GF-D8 (cell line): ENCODE measurements around the gene SEC22A.

Source experiments
- DNase-seq: peaks from one replicate; lab custom pipeline; 2025; lab: John Stamatoyannopoulos, UW

Gene SEC22A

DNA sequence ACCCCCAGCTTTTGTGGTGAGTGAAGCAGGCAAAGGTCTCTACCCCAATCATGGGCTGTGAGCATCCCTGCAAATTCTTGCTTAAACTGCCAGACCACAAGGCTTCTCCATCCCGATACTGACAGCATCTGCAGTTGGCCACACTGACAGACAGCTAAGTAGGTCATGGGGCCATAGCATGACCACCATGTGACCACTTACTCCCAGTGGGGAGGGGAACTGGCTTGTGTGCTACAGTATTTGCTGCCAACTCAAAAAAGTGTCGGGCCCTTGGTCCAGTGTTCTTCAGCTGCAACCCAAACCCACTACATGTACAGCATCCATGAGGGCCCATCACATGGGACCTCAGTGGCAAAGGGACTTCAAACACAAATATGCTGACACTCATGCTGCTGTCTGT is 103.4 kb downstream of the SEC22A start:
- no peak for DNase-seq

DNA sequence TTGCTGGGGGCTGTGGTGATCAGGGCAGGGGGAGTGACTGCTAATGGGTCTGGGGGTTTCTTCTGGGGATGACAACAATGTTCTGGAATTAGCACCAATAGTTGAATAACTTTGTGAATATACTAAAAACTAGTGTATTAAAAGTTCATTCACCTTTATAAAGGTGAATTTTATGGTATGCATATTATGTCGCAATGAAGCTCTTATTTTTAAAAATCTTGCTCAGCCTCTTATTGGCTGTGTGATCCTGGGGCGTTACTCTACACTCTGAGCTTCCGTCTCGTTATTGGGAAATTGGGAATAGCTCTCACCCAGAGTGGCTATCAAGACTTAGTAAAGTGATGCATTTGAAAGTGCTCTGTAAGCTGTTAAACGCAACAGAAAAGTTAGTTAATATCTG is 105.3 kb downstream of the SEC22A start:
- no peak for DNase-seq

DNA sequence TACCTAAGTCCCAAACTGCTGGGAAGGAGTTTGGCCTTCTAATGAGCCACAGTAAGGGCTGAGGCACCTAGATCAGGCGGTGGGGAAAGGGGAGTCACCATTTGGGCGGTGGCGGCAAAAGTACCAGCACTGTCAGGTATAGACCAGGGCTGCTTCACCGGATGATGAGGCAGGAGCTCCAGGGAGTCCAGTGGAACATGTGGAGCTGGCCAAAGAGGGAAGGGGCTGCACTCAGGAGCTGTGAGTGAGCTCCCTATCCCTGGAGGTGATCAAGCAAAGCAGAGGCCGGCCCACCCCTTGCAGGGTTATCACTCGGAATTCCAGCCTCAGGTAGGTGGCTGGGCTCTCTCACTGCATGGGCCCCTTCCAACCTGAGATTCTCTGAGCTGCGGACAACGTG is 108.4 kb downstream of the SEC22A start:
- DNase-seq: no peak

- DNase-seq: no peak
Measured at GRCh38 chr3:123310741-123311140, 109.0 kb downstream of the SEC22A start.

DNA sequence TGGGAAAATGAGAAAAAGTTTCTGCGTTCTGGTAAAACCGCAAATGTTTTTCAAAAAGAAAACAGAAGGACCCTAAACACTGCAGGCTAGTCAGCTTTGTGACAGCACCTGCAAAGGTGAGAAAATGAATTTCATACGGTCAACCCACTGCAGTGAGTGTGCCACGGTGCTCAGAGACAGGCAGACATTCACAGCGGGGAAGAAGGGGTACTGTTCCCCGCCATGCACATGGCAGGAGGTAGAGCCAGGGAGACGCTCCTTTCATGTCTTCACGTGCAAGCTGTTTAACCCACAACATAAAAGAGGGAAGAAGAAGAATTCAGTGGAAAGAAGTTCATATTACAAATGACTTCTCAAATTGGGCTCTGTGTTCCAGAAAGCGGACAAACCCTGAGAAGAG is 109.5 kb downstream of the SEC22A start:
- DNase-seq: no peak

- DNase-seq: no peak
Measured at GRCh38 chr3:123312331-123313265, 110.9 kb downstream of the SEC22A start.

- DNase-seq: no peak
Measured at GRCh38 chr3:123313889-123314288, 112.1 kb downstream of the SEC22A start.

DNA sequence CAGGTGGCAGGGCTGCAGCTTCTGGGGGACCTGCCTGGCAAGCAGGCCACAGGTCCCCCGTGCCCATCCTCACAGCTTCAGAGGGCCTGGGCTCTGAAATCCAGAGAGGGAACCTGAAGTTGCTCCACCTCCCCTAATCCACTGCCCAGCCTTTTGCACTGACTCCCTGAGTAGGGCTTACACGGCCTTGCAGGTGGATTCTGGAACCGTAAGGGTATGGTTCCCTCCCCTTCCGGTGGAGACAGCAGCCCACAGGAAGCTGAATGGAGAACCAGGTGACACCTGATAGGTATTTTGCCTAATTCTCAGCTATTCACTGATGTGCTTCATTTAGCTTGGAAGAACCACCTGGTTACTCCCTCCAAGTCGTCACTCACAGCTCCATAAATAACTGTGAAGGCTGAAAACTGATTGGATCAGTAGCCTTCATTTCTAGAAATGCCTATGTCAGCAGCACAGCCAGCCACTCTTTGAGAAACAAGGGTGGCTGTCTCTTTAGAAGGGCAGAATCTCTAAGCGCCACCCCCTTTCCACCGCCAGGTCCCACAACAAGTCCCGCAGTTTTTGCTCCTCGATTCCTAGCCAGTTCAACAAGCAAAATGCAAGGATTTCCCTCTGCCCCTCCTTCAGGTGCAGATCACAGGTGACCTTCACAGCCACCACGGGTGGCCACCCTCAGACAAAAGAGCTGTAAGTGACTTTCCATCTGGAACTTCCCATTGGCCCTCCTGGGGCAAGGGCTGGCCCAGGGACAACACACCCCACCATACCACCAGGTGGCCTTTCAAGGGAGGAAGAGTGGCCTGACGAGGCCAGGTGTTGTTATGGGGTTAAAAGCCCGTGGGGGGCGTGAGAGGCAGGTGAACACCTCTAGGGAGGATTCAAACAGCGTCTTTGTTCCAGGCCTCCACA is 112.9 kb downstream of the SEC22A start:
- no peak for DNase-seq

- no peak for DNase-seq
Measured at GRCh38 chr3:123315271-123315595, 113.5 kb downstream of the SEC22A start.

GRCh38 chr3:123317716-123318115 is 116.0 kb downstream of the SEC22A start:
- no peak for DNase-seq

- no peak for DNase-seq
Measured at GRCh38 chr3:123318374-123318773, 116.6 kb downstream of the SEC22A start.

DNA sequence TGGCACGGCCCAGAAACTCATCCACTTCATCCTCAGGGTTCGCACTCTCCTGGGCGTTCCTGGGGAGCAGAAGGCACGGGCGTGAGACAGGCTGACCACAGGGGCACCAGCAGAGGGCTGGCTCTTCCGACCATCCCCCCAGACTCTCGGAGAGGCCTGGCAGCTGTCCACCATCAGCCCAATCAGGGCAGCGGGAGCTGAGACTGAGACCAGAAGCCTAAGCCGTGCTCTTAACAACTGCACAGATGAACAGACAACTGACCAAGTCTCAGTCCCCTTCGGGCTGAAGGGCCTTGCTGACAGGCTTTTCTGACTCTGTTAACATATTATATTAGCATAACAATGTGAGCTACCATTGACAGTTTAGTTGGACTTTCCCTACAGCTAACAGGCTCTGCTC is 118.0 kb downstream of the SEC22A start:
- DNase-seq: no peak

DNA sequence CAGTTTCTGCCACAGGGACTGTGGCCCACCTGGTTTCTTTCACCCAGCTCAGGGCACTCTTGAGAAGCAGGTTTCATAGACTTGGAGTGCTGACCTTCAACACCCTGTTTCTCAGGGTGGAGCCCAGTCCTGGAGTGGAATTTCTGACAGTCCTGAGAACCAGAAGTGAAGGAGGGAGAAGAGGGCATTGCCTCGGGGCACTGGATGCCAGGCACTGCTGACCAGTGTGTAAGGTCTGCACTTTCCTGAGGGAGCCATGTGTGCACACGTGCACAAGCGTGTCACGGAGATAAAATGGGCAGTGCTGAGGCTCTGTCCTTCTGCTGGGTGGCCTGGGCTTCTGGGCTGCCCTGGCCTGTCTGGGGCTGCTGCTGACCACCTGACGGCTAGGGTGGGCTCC is 118.5 kb downstream of the SEC22A start:
- DNase-seq: no peak

GRCh38 chr3:123321806-123322205 is 120.1 kb downstream of the SEC22A start:
- no peak for DNase-seq

DNA sequence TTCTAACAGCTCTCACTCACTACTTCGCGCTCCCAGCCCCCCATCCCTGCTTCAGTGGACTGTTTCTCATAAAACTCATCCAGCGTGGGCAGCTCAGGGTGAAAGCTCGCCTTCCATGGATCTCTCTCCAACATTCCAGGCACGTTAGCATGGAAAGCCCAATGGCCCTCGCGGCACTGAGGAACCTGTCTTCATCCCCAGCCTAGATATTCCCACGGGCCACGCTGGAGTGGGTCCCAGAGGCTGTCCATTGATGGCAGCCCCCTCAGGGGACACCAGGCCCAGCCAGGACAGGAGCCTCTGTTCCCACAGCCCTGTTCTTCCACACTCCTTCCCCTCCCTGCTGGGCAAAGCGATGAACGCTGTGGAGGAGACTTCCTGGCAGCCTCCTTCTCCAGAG is 121.1 kb downstream of the SEC22A start:
- no peak for DNase-seq
